ENCODE measurements around the gene ZNF444.
"Not testable (repeated sequence)": the region's sequence is repeated elsewhere in the genome, so short reads cannot be mapped to it uniquely, and the experiment has no call there.

Gene ZNF444

GRCh38 chr19:56176881-56177280, 35.8 kb downstream of the ZNF444 start:
- DNase-seq (ENCODE audit: low spot score) = no peak

DNA sequence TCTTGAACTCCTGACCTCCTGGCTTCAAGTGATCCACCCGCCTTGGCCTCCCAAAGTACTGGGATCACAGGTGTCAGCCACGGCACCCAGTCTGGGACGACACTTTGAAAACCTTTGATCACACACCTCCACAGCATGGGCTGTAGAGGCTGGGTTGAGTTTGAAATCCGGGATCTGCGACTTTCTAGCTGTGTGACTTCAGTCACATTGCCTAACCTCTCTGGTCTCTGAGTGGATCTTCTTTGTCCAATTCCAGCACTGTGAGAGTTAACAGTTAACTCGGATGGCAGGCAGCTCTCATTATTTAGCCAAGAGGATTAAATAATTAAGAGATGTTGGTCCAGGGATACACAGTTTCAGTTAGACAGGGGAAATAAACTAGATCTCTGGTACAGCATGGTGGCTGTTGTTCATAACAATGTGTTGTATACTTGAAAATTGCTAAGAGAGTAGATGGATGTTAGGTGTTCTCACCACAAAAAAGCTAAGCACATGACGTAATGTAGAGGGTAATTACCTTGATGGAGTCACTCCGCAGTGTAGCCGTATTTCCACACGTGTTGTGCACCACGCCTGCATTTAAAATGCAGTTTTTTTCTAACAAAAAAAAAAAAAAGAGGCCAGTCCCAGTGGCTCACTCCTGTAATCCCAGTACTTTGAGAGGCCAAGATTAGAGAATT, 36.6 kb downstream of the ZNF444 start:
- DNase-seq (ENCODE audit: low spot score) = no peak

DNA sequence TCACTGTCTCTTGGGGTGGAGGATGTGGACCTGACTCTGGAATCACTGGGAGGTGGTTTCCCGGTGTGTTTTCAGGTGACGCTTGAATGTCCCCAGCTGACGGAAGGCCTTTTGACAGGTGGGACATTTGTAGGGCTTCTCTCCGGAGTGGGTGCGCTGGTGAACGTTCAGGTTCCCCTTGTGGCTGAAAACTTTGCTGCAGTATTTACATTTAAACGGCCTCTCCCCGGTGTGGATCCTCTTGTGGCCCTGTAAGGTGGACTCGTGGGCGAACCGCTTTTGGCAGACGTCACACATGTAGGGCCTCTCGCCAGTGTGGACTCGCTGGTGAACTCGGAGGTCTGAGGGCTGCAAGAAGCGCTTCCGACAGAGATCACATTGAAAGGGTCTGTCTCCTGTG, 48.7 kb downstream of the ZNF444 start:
- DNase-seq (ENCODE audit: low spot score) = no peak

GRCh38 chr19:56191115-56191514, 50.0 kb downstream of the ZNF444 start:
- no peak for DNase-seq (ENCODE audit: low spot score)

GRCh38 chr19:56191711-56192110, 50.6 kb downstream of the ZNF444 start:
- no peak for DNase-seq (ENCODE audit: low spot score)

- DNase-seq (ENCODE audit: low spot score) = no peak
These were observed 53.0 kb downstream of the ZNF444 start for GRCh38 chr19:56193981-56194640.

DNA sequence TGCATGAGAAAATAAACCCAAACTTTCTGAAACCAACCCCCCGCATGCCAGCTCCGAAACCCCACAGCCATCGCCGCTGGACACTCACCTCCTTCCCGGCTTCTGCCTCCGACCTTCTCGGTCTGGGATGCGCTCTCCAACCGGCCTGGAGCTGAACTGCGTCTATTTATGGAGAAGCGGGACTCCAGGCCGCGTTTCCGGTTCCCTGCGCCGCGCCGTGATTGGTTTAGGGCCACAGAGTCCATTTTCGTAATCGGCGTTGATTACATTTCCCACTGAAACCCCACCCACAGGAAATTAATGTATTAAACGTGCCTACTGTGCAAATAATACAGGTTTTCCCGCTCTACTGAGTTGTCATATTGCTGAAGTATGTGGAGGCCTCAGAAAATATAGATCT, 56.6 kb downstream of the ZNF444 start, which contains the start of gene ZSCAN5B:
TSS of gene ZSCAN5B (minus strand) at position 138 of the 400 bp plus-strand sequence. CDS start 4,731 bp downstream, outside the sequence.
- not testable (repeated sequence) for DNase-seq (ENCODE audit: low spot score)

DNA sequence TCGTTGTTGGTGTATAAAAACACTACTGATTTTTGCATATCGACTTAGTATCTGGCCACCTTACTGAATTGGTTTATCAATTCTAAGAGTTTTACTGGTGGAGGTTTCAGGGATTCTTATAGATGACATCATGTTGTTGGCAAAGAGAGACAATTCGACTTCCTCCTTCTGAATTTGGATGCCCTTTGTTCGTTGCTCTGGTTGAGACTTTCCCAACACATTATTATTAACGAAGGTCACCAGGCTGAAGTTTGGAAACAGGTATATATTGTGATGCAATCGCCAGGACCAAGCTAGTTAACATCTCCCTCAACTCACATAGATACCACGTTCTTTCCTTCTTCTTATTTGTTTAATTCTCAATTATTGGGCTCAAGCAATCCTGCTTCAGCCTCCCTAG, 58.6 kb downstream of the ZNF444 start:
- no peak for DNase-seq (ENCODE audit: low spot score)

- no peak for DNase-seq (ENCODE audit: low spot score)
These were observed 60.9 kb downstream of the ZNF444 start, which contains the start of gene ZSCAN5C for GRCh38 chr19:56201973-56202372. ZSCAN5C (plus strand) TSS chr19:56202273; CDS start chr19:56205914, 3,641 bp downstream.

GRCh38 chr19:56207581-56207980, 66.5 kb downstream of the ZNF444 start:
- DNase-seq (ENCODE audit: low spot score) = not testable (repeated sequence)

DNA sequence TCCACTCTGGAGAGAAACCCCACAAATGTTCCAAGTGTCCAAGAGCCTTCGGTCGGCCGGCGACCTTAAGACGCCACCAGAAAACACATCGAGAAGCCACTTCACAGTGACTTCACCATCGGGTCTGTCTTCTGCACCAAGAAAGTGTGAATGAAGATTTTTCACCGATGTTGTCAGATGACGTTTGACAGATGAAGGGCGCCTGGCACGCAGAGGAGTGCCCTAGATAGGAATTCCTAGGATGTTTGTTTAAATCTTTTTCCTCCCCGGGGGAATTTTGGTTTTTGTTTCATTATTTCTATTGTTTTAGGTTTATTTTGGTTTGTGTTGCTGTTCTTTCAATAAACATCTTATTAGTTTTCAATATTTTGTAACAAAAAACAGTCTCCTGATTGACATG, 68.0 kb downstream of the ZNF444 start:
- no peak for DNase-seq (ENCODE audit: low spot score)

- DNase-seq (ENCODE audit: low spot score) = not testable (repeated sequence)
These were observed 68.9 kb downstream of the ZNF444 start for GRCh38 chr19:56210036-56210435.
